Uterus (tissue), 4 donors: ENCODE data around the gene OR10J4. TPM values are rescaled to one million over a fixed set of nuclear protein-coding genes. Genes with fewer than 3 reads are reported as not detected.

ENCODE experiments used
- DNase-seq, 2 donors: peaks; one replicate each; pipeline ENCODE4 v3.0.0-alpha.2; 2019 to 2020
- H3K27ac ChIP-seq, 2 donors: fragments of 200-600 bp; sonication (generic); 1 replicate in 1 of 2; 2 replicates in 1 of 2; pipeline ENCODE4 v1.5.1; 2016 to 2018
- H3K27me3 ChIP-seq, 2 donors: fragments of 200-600 bp; sonication (generic); one replicate each; pipeline ENCODE4 v1.5.1; 2018 to 2019; ENCODE audit warnings: control low read depth in 1 of 2
- H3K36me3 ChIP-seq, 2 donors: fragments of 200-600 bp; sonication (generic); one replicate each; pipeline ENCODE4 v1.5.1; 2019; ENCODE audit warnings: control low read depth in 1 of 2
- H3K4me1 ChIP-seq, 2 donors: fragments of 200-600 bp; sonication (generic); one replicate each; pipeline ENCODE4 v1.5.1; 2018 to 2019; ENCODE audit warnings: control low read depth in 1 of 2
- H3K4me3 ChIP-seq, 2 donors: fragments of 200-600 bp; sonication (generic); 1 replicate in 1 of 2; 2 replicates in 1 of 2; pipeline ENCODE4 v1.5.1; 2018 to 2019; ENCODE audit warnings: mild to moderate bottlenecking in 1 of 2
- H3K9me3 ChIP-seq, 2 donors: fragments of 200-600 bp; sonication (generic); one replicate each; pipeline ENCODE4 v1.5.1; 2019; ENCODE audit warnings: control low read depth in 1 of 2
- POLR2A ChIP-seq, 2 donors: fragments of 450-650 bp; IDR thresholded peaks; one replicate each; pipeline ENCODE4 v1.6.1; 2016; ENCODE audit warnings: antibody characterized with exemption in 2 of 2, mild to moderate bottlenecking in 1 of 2, moderate library complexity in 1 of 2
- intact Hi-C: fragments of 100-400 bp; cut with DNase I; formaldehyde crosslinking; loops from one replicate; pipeline ENCODE4 v1.15.1; 2023; ENCODE audit warnings: low total_unique reads
- total RNA-seq, 4 donors: library from RNA; depleted of rRNA in 3 of 4; stranded (reverse); fragments of >200 nt in 3 of 4; gene quantifications; one replicate each; pipeline versions ENCODE4 v1.1.0 to v1.2.4, GENCODE V29; 2014 to 2023
- TF ChIP-seq, protein P1 (sequence below), 4 experiments: fragments of 200-600 bp in 2 of 4; fragments of 450-650 bp in 2 of 4; sonication (generic) in 2 of 4; IDR thresholded peaks; one replicate each; pipeline ENCODE4 v1.5.1; 2016 to 2019; ENCODE audit warnings: antibody characterized with exemption in 4 of 4, mild to moderate bottlenecking in 2 of 4, moderate library complexity in 1 of 4
- donor health status: DM: yes; HTN: yes; CAD: no.

OR10J4 gene
- total RNA-seq: not detected

DNA sequence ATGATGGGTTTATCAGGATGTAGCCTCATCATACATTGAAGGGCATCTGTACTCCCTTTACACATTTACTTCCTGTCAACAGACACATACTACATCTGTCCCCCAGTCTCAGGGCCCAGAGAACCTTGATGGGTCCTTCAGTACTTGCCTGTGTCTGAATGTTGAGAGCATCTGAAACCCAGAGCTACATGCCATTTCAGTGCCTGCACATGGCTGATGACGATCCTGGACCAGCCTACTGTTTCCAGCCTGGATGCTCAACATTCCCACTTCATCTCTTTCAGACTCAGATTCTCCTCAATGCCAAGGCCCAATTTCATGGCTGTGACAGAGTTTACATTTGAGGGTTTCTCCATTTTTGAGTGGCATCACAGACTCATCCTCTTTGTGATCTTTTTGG, at the start of gene OR10J4:
OR10J4 (plus strand) TSS at position 301 of the 400 bp plus-strand sequence.
- DNase-seq: no peak
- H3K36me3 ChIP-seq: no peaks in the 10 kb centered on the region
- H3K27ac ChIP-seq: no peak within 1 kb of the TSS
- TF ChIP-seq, protein P1, sequence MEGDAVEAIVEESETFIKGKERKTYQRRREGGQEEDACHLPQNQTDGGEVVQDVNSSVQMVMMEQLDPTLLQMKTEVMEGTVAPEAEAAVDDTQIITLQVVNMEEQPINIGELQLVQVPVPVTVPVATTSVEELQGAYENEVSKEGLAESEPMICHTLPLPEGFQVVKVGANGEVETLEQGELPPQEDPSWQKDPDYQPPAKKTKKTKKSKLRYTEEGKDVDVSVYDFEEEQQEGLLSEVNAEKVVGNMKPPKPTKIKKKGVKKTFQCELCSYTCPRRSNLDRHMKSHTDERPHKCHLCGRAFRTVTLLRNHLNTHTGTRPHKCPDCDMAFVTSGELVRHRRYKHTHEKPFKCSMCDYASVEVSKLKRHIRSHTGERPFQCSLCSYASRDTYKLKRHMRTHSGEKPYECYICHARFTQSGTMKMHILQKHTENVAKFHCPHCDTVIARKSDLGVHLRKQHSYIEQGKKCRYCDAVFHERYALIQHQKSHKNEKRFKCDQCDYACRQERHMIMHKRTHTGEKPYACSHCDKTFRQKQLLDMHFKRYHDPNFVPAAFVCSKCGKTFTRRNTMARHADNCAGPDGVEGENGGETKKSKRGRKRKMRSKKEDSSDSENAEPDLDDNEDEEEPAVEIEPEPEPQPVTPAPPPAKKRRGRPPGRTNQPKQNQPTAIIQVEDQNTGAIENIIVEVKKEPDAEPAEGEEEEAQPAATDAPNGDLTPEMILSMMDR (IDR thresholded peaks at IDR 0.05): no peak
- TF ChIP-seq POLR2A (IDR thresholded peaks at IDR 0.05): no peak
- no peak within 1 kb of the TSS for H3K4me3 ChIP-seq
- no peaks in the 10 kb centered on the region for H3K4me1 ChIP-seq
- no peaks in the 10 kb centered on the region for H3K27me3 ChIP-seq
- intact Hi-C loops: no loop called here
- H3K9me3 ChIP-seq: no peaks in the 10 kb centered on the region

DNA sequence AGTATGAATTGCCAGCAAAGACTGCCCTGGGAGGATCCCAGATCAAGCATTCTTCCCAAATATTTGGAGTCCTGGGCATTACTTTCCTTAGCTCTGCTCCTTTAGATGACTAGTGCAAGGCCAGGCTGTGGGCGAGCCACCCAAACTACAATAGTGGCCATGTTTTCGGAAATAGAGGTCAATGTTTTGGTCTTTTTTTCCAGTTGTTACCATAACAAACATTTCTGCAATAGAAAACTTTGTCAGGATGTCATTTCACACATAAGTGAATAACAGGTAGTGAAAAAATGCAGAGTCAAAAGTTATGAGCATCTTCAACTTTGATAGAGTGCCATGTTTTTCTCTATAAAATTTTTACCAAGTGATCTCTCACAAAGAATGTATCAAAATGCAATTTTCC, 25.2 kb upstream of the OR10J4 start:
- Histone ChIP-seq H3K4me3 (no peak overlapping the region), H3K9me3 (no peaks in the 10 kb centered on the region), H3K36me3 (no peaks in the 10 kb centered on the region), H3K27ac (no peak overlapping the region), H3K4me1 (no peaks in the 10 kb centered on the region), H3K27me3 (no peaks in the 10 kb centered on the region)
- no peak for DNase-seq
- TF ChIP-seq POLR2A (IDR thresholded peaks at IDR 0.05): no peak
- TF ChIP-seq, protein P1 (IDR thresholded peaks at IDR 0.05): no peak
- intact Hi-C loops: no loop called here

DNA sequence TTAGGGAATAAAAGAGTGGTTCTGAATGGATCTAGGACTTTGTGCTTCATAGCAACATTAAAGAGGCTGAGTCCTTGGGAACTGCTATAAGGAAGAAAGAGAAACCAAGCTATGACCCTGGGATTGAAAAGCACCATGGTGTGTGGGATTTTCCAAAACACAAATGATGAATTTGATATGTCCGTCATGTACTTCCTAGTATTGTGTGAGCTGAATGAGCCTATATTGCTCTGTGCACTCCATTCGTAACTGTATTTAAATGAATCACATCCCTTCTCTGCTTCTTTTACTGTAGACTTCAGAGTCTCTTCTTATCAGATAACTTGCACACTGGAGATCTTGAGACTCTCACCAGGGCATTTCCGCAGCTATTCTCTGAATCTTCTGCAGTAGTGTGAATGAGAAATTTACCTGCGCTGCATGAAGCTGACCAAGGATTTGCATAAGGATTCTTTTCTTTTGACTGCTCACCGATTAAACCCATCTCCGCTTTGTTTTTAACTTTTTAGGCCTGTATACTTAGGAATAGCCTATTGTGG, 23.1 kb upstream of the OR10J4 start:
- H3K36me3 ChIP-seq: no peaks in the 10 kb centered on the region
- H3K9me3 ChIP-seq: no peaks in the 10 kb centered on the region
- no peak for DNase-seq
- no peak overlapping the region for H3K4me3 ChIP-seq
- H3K27ac ChIP-seq: no peak overlapping the region
- TF ChIP-seq, protein P1 (IDR thresholded peaks at IDR 0.05): no peak
- TF ChIP-seq POLR2A (IDR thresholded peaks at IDR 0.05): no peak
- no peaks in the 10 kb centered on the region for H3K4me1 ChIP-seq
- intact Hi-C loops: no loop called here
- no peaks in the 10 kb centered on the region for H3K27me3 ChIP-seq

DNA sequence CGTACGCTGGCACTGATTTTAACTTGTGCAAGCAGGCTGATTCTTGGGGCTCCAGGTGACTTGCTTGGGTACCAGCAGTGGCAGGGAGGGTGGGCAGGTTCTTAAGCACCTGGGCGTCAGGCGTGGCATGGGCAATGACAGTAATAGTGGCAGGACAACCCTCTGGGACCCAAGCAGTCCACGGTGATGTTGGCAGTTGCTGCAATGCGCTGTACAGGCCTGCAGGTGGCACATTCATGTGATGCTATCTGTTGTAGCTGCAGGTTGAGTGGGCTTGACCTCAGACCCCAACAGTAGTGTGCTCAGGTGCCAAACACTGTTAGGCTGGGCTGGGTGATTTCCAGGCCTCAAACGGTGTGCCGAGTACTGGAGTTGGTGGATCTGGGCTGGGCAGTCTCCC, 10.2 kb upstream of the OR10J4 start:
- H3K4me1 ChIP-seq: no peaks in the 10 kb centered on the region
- no peak for TF ChIP-seq POLR2A (IDR thresholded peaks at IDR 0.05)
- TF ChIP-seq, protein P1 (IDR thresholded peaks at IDR 0.05): no peak
- no peaks in the 10 kb centered on the region for H3K9me3 ChIP-seq
- intact Hi-C loops: no loop called here
- no peaks in the 10 kb centered on the region for H3K27me3 ChIP-seq
- H3K27ac ChIP-seq: no peak overlapping the region
- DNase-seq: no peak
- no peaks in the 10 kb centered on the region for H3K36me3 ChIP-seq
- no peak overlapping the region for H3K4me3 ChIP-seq

DNA sequence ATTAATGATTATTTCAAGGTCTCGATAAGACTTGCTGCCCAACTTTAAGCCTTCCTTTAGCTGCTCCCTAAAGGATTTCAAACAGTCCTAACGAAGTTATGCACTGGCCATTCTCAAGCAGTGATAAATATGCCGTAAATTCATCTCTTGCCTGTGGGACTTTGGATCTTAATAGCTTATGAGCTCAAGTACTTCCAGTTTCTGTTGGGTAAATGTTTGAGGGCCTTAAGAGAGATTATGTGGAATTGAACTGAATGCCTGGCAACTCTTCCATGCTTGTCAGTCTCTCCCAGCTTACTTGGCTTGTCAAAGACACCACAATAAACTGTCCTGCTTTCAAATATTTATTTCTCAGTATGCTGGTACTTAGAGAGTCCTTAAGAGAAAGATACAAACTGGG, 3.5 kb upstream of the OR10J4 start:
- intact Hi-C loops: no loop called here
- H3K36me3 ChIP-seq: no peaks in the 10 kb centered on the region
- no peaks in the 10 kb centered on the region for H3K27me3 ChIP-seq
- TF ChIP-seq, protein P1 (IDR thresholded peaks at IDR 0.05): no peak
- no peak for TF ChIP-seq POLR2A (IDR thresholded peaks at IDR 0.05)
- H3K4me3 ChIP-seq: no peak overlapping the region
- no peak overlapping the region for H3K27ac ChIP-seq
- H3K9me3 ChIP-seq: no peaks in the 10 kb centered on the region
- DNase-seq: no peak
- H3K4me1 ChIP-seq: no peaks in the 10 kb centered on the region
